Activated naive CD8-positive, alpha-beta T cell treated with anti-CD3 and anti-CD28 coated beads for 36 hours (primary cell): ENCODE results near the gene DES. TPM values are rescaled to one million over a fixed set of nuclear protein-coding genes. Genes with fewer than 3 reads are reported as not detected.

Experiments
- DNase-seq: peaks from one replicate; pipeline ENCODE4 v3.0.0; 2021
- H3K27ac Mint-ChIP-seq: one replicate; pipeline ENCODE4 v1.8.0; 2022; ENCODE audit warnings: mild to moderate bottlenecking, moderate library complexity, mixed read lengths
- H3K27me3 Mint-ChIP-seq: one replicate; pipeline ENCODE4 v1.8.0; 2022; ENCODE audit warnings: mild to moderate bottlenecking, mixed read lengths
- H3K36me3 Mint-ChIP-seq: one replicate; pipeline ENCODE4 v1.8.0; 2021; ENCODE audit warnings: mild to moderate bottlenecking, mixed read lengths
- H3K4me1 Mint-ChIP-seq: one replicate; pipeline ENCODE4 v1.8.0; 2021; ENCODE audit warnings: mixed read lengths
- H3K4me3 Mint-ChIP-seq: one replicate; pipeline ENCODE4 v1.8.0; 2022; ENCODE audit warnings: mild to moderate bottlenecking, moderate library complexity, mixed read lengths
- H3K9me3 Mint-ChIP-seq: one replicate; pipeline ENCODE4 v1.8.0; 2022; ENCODE audit warnings: mixed read lengths
- total RNA-seq, 2 experiments: library from RNA; stranded (reverse); gene quantifications; one replicate each; pipeline ENCODE4 v1.2.3, GENCODE V29; 2021

The DES gene
- total RNA-seq, 2 experiments from 2014 or later: 0.26 to 0.39 TPM

GRCh38 chr2:219423652-219424377 is 5.6 kb downstream of the DES start:
- Mint-ChIP-seq H3K9me3 (no peaks in the 10 kb centered on the region), H3K4me1 (no peaks in the 10 kb centered on the region), H3K4me3 (no peak overlapping the region), H3K27ac (no peak overlapping the region), H3K27me3 (peaks cover 42% of the 10 kb centered on the region), H3K36me3 (no peaks in the 10 kb centered on the region)
- no peak for DNase-seq

- Mint-ChIP-seq H3K36me3 (no peaks in the 10 kb centered on the region), H3K27ac (no peak overlapping the region), H3K9me3 (no peaks in the 10 kb centered on the region), H3K4me3 (no peak overlapping the region), H3K4me1 (no peaks in the 10 kb centered on the region), H3K27me3 (peaks cover 27% of the 10 kb centered on the region)
- no peak for DNase-seq
Measured at GRCh38 chr2:219425238-219426067, 7.3 kb downstream of the DES start.

GRCh38 chr2:219426068-219426443 is 7.9 kb downstream of the DES start:
- no peak overlapping the region for H3K27ac Mint-ChIP-seq
- no peaks in the 10 kb centered on the region for H3K9me3 Mint-ChIP-seq
- H3K4me1 Mint-ChIP-seq: no peaks in the 10 kb centered on the region
- no peaks in the 10 kb centered on the region for H3K36me3 Mint-ChIP-seq
- no peak for DNase-seq
- H3K4me3 Mint-ChIP-seq: no peak overlapping the region
- peaks cover 22% of the 10 kb centered on the region for H3K27me3 Mint-ChIP-seq

GRCh38 chr2:219426534-219427136 is 8.5 kb downstream of the DES start:
- H3K36me3 Mint-ChIP-seq: no peaks in the 10 kb centered on the region
- H3K27me3 Mint-ChIP-seq: peaks cover 22% of the 10 kb centered on the region
- no peak overlapping the region for H3K4me3 Mint-ChIP-seq
- no peak overlapping the region for H3K27ac Mint-ChIP-seq
- no peaks in the 10 kb centered on the region for H3K9me3 Mint-ChIP-seq
- DNase-seq: no peak
- no peaks in the 10 kb centered on the region for H3K4me1 Mint-ChIP-seq

- Mint-ChIP-seq H3K27me3 (peaks cover 20% of the 10 kb centered on the region), H3K4me1 (no peaks in the 10 kb centered on the region), H3K4me3 (no peak overlapping the region), H3K36me3 (no peaks in the 10 kb centered on the region), H3K27ac (no peak overlapping the region), H3K9me3 (no peaks in the 10 kb centered on the region)
- DNase-seq: no peak
Measured at GRCh38 chr2:219428469-219428868, 10.3 kb downstream of the DES start.

GRCh38 chr2:219429958-219430606 is 11.9 kb downstream of the DES start:
- no peak for DNase-seq
- no peaks in the 10 kb centered on the region for H3K9me3 Mint-ChIP-seq
- peaks cover 21% of the 10 kb centered on the region for H3K27me3 Mint-ChIP-seq
- no peaks in the 10 kb centered on the region for H3K4me1 Mint-ChIP-seq
- no peaks in the 10 kb centered on the region for H3K36me3 Mint-ChIP-seq
- no peak overlapping the region for H3K27ac Mint-ChIP-seq
- H3K4me3 Mint-ChIP-seq: no peak overlapping the region

- Mint-ChIP-seq H3K27ac (no peak overlapping the region), H3K4me3 (no peak overlapping the region), H3K27me3 (peaks cover 25% of the 10 kb centered on the region), H3K4me1 (no peaks in the 10 kb centered on the region), H3K36me3 (no peaks in the 10 kb centered on the region), H3K9me3 (no peaks in the 10 kb centered on the region)
- DNase-seq: no peak
Measured at GRCh38 chr2:219430633-219431615, 12.7 kb downstream of the DES start.

- no peaks in the 10 kb centered on the region for H3K36me3 Mint-ChIP-seq
- no peak overlapping the region for H3K27ac Mint-ChIP-seq
- H3K4me1 Mint-ChIP-seq: no peaks in the 10 kb centered on the region
- H3K4me3 Mint-ChIP-seq: no peak overlapping the region
- peak; percentile 52 for DNase-seq
- no peaks in the 10 kb centered on the region for H3K9me3 Mint-ChIP-seq
- peaks cover 22% of the 10 kb centered on the region for H3K27me3 Mint-ChIP-seq
Measured at GRCh38 chr2:219433666-219434467, 15.7 kb downstream of the DES start.

GRCh38 chr2:219434468-219434717 is 16.2 kb downstream of the DES start:
- Mint-ChIP-seq H3K27ac (no peak overlapping the region), H3K27me3 (peaks cover 22% of the 10 kb centered on the region), H3K4me3 (no peak overlapping the region), H3K9me3 (no peaks in the 10 kb centered on the region), H3K36me3 (no peaks in the 10 kb centered on the region), H3K4me1 (no peaks in the 10 kb centered on the region)
- no peak for DNase-seq

GRCh38 chr2:219434718-219435525 is 16.7 kb downstream of the DES start, which contains the start of gene SPEG:
Gene SPEG (plus strand): TSS chr2:219434843. CDS start chr2:219434978, 135 bp downstream.
- Mint-ChIP-seq H3K9me3 (no peaks in the 10 kb centered on the region), H3K4me3 (no peak within 1 kb of the TSS), H3K27ac (no peak within 1 kb of the TSS), H3K4me1 (no peaks in the 10 kb centered on the region), H3K27me3 (peaks cover 22% of the 10 kb centered on the region), H3K36me3 (no peaks in the 10 kb centered on the region)
- DNase-seq: no peak

GRCh38 chr2:219435701-219436100 is 17.5 kb downstream of the DES start:
- Mint-ChIP-seq H3K4me3 (no peak overlapping the region), H3K27me3 (peaks cover 23% of the 10 kb centered on the region), H3K27ac (no peak overlapping the region)

GRCh38 chr2:219436491-219436890 is 18.3 kb downstream of the DES start:
- Mint-ChIP-seq H3K27ac (no peak overlapping the region), H3K27me3 (peaks cover 28% of the 10 kb centered on the region), H3K9me3 (no peaks in the 10 kb centered on the region), H3K4me1 (peaks cover 6% of the 10 kb centered on the region), H3K36me3 (no peaks in the 10 kb centered on the region), H3K4me3 (no peak overlapping the region)
- no peak for DNase-seq

More at GRCh38 chr2:219435701-219436100, 17.5 kb downstream of the DES start:
- H3K9me3 Mint-ChIP-seq: no peaks in the 10 kb centered on the region
- no peaks in the 10 kb centered on the region for H3K36me3 Mint-ChIP-seq
- H3K4me1 Mint-ChIP-seq: no peaks in the 10 kb centered on the region
- DNase-seq: no peak

GRCh38 chr2:219437141-219437540 is 19.0 kb downstream of the DES start:
- Mint-ChIP-seq H3K9me3 (no peaks in the 10 kb centered on the region), H3K27ac (no peak overlapping the region), H3K27me3 (peaks cover 28% of the 10 kb centered on the region), H3K4me1 (peaks cover 7% of the 10 kb centered on the region), H3K36me3 (no peaks in the 10 kb centered on the region), H3K4me3 (no peak overlapping the region)
- DNase-seq: no peak
